Fibroblast of villous mesenchyme (primary cell): Measurements from ENCODE around the gene COL4A1. TPM values are rescaled to one million over a fixed set of nuclear protein-coding genes. Genes with fewer than 3 reads are reported as not detected.
A peak's percentile ranks its signal among the peaks of the same experiment; 100 is the strongest.

Experiments
- DNase-seq: peaks from one replicate; pipeline ENCODE4 v3.0.0-alpha.2; 2010; ENCODE audit warnings: low read depth
- H3K4me3 ChIP-seq: 2 replicates; pipeline ENCODE4 v1.5.1; 2011; ENCODE audit warnings: low read depth, mild to moderate bottlenecking, low read length
- total RNA-seq: library from RNA; depleted of rRNA; stranded (reverse); fragments of >200 nt; gene quantifications from 2 replicates; pipeline ENCODE4 v1.2.3, GENCODE V29; 2012
- TF ChIP-seq, protein P1 (sequence below): IDR thresholded peaks from 2 replicates; pipeline ENCODE4 v1.5.1; 2012; ENCODE audit warnings: low read depth, mild to moderate bottlenecking, low read length; ENCODE audit not compliant: insufficient read depth

COL4A1 gene
- total RNA-seq, 1 donor, result 1,391 TPM

GRCh38 chr13:110351636-110352420, 44.9 kb upstream of the COL4A1 start:
- TF ChIP-seq, protein P1, sequence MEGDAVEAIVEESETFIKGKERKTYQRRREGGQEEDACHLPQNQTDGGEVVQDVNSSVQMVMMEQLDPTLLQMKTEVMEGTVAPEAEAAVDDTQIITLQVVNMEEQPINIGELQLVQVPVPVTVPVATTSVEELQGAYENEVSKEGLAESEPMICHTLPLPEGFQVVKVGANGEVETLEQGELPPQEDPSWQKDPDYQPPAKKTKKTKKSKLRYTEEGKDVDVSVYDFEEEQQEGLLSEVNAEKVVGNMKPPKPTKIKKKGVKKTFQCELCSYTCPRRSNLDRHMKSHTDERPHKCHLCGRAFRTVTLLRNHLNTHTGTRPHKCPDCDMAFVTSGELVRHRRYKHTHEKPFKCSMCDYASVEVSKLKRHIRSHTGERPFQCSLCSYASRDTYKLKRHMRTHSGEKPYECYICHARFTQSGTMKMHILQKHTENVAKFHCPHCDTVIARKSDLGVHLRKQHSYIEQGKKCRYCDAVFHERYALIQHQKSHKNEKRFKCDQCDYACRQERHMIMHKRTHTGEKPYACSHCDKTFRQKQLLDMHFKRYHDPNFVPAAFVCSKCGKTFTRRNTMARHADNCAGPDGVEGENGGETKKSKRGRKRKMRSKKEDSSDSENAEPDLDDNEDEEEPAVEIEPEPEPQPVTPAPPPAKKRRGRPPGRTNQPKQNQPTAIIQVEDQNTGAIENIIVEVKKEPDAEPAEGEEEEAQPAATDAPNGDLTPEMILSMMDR, result no peak
- H3K4me3 ChIP-seq, result no peak overlapping the region
- DNase-seq, result no peak

- TF ChIP-seq, protein P1, result no peak
Observed at GRCh38 chr13:110350509-110350908, 43.6 kb upstream of the COL4A1 start.

DNA sequence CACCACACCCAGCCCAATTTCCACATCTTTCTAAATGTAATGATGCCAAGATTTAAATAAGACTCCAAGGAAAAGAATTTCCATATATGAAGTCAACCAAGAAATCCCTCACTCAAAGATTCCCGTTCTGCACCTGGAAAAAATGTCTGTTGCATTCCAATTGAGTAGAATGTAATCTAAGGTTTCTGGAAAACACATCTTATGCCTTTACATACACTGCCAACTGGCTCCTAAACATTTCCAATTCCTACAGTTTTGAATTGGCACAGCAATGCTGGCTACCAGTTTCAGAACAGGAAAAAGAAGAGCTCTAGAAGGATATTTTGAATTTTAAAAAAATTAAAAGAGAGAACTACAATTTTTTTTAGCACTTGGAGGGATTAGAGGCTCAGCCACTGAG, 43.1 kb upstream of the COL4A1 start:
- TF ChIP-seq, protein P1, result no peak
- no peak for DNase-seq

More at GRCh38 chr13:110350509-110350908, 43.6 kb upstream of the COL4A1 start:
- no peak for DNase-seq
- no peak overlapping the region for H3K4me3 ChIP-seq

GRCh38 chr13:110349239-110349638, 42.3 kb upstream of the COL4A1 start:
- TF ChIP-seq, protein P1, result no peak

More for the DNA sequence above, 43.1 kb upstream of the COL4A1 start:
- H3K4me3 ChIP-seq, result no peak overlapping the region

GRCh38 chr13:110348309-110349105, 41.5 kb upstream of the COL4A1 start:
- H3K4me3 ChIP-seq, result no peak overlapping the region
- TF ChIP-seq, protein P1, result no peak

More at GRCh38 chr13:110349239-110349638, 42.3 kb upstream of the COL4A1 start:
- no peak overlapping the region for H3K4me3 ChIP-seq
- no peak for DNase-seq

GRCh38 chr13:110347535-110348308, 40.8 kb upstream of the COL4A1 start:
- no peak overlapping the region for H3K4me3 ChIP-seq
- peak; percentile 78 for DNase-seq
- TF ChIP-seq, protein P1, result no peak

More at GRCh38 chr13:110348309-110349105, 41.5 kb upstream of the COL4A1 start:
- DNase-seq, result no peak
